HEK293 (cell line): ENCODE data around the gene CLECL1.
A peak's percentile ranks its signal among the peaks of the same experiment; 100 is the strongest.

ENCODE experiments used
- CTCF ChIA-PET: fragments of 350-600 bp; formaldehyde crosslinking; extraction: SDS; loops from one replicate; lab custom pipeline; 2021; ENCODE audit warnings: antibody characterized with exemption; lab: Yijun Ruan, JAX
- POLR2A ChIA-PET: fragments of 300-600 bp; formaldehyde crosslinking; extraction: SDS; loops from one replicate; lab custom pipeline; 2020; ENCODE audit warnings: antibody characterized with exemption, inconsistent platforms; lab: Yijun Ruan, JAX
- H3K27ac ChIP-seq: fragments of 200-500 bp; sonication (Bioruptor generic); 2 replicates; pipeline ENCODE4 v1.5.1; 2014; ENCODE audit warnings: low read depth, low read length, control low read depth, inconsistent platforms; ENCODE audit errors: extremely low read depth
- H3K36me3 ChIP-seq, 2 experiments: fragments of 200-500 bp in 1 of 2; sonication (Bioruptor generic) in 1 of 2; 1 replicate in 1 of 2; 2 replicates in 1 of 2; pipeline ENCODE4 v1.5.1; 2014 to 2017; ENCODE audit warnings: inconsistent platforms in 2 of 2, low read length in 2 of 2; ENCODE audit not compliant: control insufficient read depth in 2 of 2, insufficient read depth in 1 of 2
- H3K4me1 ChIP-seq: fragments of 200-500 bp; sonication (Bioruptor generic); 2 replicates; pipeline ENCODE4 v1.5.1; 2014; ENCODE audit warnings: mild to moderate bottlenecking, low read length, inconsistent platforms; ENCODE audit not compliant: control insufficient read depth, insufficient read depth
- H3K4me3 ChIP-seq: 2 replicates; pipeline ENCODE4 v1.5.1; 2011; ENCODE audit warnings: low read depth, mild to moderate bottlenecking, control low read depth, low read length, moderate library complexity
- H3K9me3 ChIP-seq: fragments of 200-500 bp; sonication (Bioruptor generic); 2 replicates; pipeline ENCODE4 v1.5.1; 2014; ENCODE audit warnings: low read depth, low read length, inconsistent platforms; ENCODE audit not compliant: control insufficient read depth, insufficient read depth
- BCL11A ChIP-seq: fragments of 450-650 bp; formaldehyde crosslinking; IDR thresholded peaks from 2 replicates; pipeline ENCODE4 v1.5.1; 2016; ENCODE audit warnings: low read depth, missing biosample characterization, missing genetic modification characterization
- YY2 ChIP-seq: fragments of 450-650 bp; formaldehyde crosslinking; IDR thresholded peaks from 2 replicates; pipeline ENCODE4 v1.5.1; 2016; ENCODE audit warnings: missing biosample characterization, missing genetic modification characterization
- ZNF184 ChIP-seq: fragments of 450-650 bp; IDR thresholded peaks from 2 replicates; pipeline ENCODE4 v1.5.1; 2018; ENCODE audit warnings: missing biosample characterization, mild to moderate bottlenecking, missing genetic modification characterization
- ZNF292 ChIP-seq: fragments of 450-650 bp; formaldehyde crosslinking; IDR thresholded peaks from 2 replicates; pipeline ENCODE4 v1.5.1; 2016; ENCODE audit warnings: low read depth, missing biosample characterization, missing genetic modification characterization, borderline replicate concordance
- ZNF416 ChIP-seq: fragments of 450-650 bp; formaldehyde crosslinking; IDR thresholded peaks from 2 replicates; pipeline ENCODE4 v1.5.1; 2016; ENCODE audit warnings: missing biosample characterization, missing genetic modification characterization
- ZNF621 ChIP-seq: fragments of 450-650 bp; formaldehyde crosslinking; IDR thresholded peaks from 2 replicates; pipeline ENCODE4 v1.5.1; 2017; ENCODE audit warnings: missing biosample characterization, missing genetic modification characterization
- ZNF654 ChIP-seq: fragments of 450-650 bp; formaldehyde crosslinking; IDR thresholded peaks from 2 replicates; pipeline ENCODE4 v1.5.1; 2016; ENCODE audit warnings: low read depth, missing biosample characterization, missing genetic modification characterization
- ZNF785 ChIP-seq: fragments of 450-650 bp; formaldehyde crosslinking; IDR thresholded peaks from 2 replicates; pipeline ENCODE4 v1.5.1; 2016; ENCODE audit warnings: missing biosample characterization, missing genetic modification characterization
- ZNF830 ChIP-seq: fragments of 450-650 bp; IDR thresholded peaks from 2 replicates; pipeline ENCODE4 v1.5.0; 2018; ENCODE audit warnings: missing biosample characterization, missing genetic modification characterization, low read depth, mild to moderate bottlenecking, moderate library complexity
- ZNF837 ChIP-seq: fragments of 450-650 bp; formaldehyde crosslinking; IDR thresholded peaks from 2 replicates; pipeline ENCODE4 v1.5.1; 2016; ENCODE audit warnings: missing biosample characterization, missing genetic modification characterization
- TF ChIP-seq, protein P1 (sequence below): fragments of 450-650 bp; formaldehyde crosslinking; IDR thresholded peaks from 2 replicates; pipeline ENCODE4 v1.5.1; 2016; ENCODE audit warnings: missing biosample characterization, missing genetic modification characterization
- TF ChIP-seq, protein P2 (sequence below): fragments of 450-650 bp; formaldehyde crosslinking; IDR thresholded peaks from 2 replicates; pipeline ENCODE4 v1.5.1; 2016; ENCODE audit warnings: missing biosample characterization, missing genetic modification characterization
- TF ChIP-seq, protein P3 (sequence below): fragments of 450-650 bp; formaldehyde crosslinking; IDR thresholded peaks from 2 replicates; pipeline ENCODE4 v1.5.1; 2016; ENCODE audit warnings: missing biosample characterization, missing genetic modification characterization
- TF ChIP-seq, protein P4 (sequence below): fragments of 450-650 bp; formaldehyde crosslinking; IDR thresholded peaks from 2 replicates; pipeline ENCODE4; 2016; ENCODE audit warnings: missing biosample characterization, missing genetic modification characterization
- TF ChIP-seq, protein P5 (sequence below): fragments of 450-650 bp; formaldehyde crosslinking; conservative IDR thresholded peaks from 2 replicates; pipeline ENCODE4 v1.5.1; 2016; ENCODE audit warnings: low read depth, missing biosample characterization, missing genetic modification characterization
- TF ChIP-seq, protein P6 (sequence below): fragments of 450-650 bp; formaldehyde crosslinking; IDR thresholded peaks from 2 replicates; pipeline ENCODE4 v1.5.1; 2016; ENCODE audit warnings: missing biosample characterization, missing genetic modification characterization

CLECL1 gene

DNA sequence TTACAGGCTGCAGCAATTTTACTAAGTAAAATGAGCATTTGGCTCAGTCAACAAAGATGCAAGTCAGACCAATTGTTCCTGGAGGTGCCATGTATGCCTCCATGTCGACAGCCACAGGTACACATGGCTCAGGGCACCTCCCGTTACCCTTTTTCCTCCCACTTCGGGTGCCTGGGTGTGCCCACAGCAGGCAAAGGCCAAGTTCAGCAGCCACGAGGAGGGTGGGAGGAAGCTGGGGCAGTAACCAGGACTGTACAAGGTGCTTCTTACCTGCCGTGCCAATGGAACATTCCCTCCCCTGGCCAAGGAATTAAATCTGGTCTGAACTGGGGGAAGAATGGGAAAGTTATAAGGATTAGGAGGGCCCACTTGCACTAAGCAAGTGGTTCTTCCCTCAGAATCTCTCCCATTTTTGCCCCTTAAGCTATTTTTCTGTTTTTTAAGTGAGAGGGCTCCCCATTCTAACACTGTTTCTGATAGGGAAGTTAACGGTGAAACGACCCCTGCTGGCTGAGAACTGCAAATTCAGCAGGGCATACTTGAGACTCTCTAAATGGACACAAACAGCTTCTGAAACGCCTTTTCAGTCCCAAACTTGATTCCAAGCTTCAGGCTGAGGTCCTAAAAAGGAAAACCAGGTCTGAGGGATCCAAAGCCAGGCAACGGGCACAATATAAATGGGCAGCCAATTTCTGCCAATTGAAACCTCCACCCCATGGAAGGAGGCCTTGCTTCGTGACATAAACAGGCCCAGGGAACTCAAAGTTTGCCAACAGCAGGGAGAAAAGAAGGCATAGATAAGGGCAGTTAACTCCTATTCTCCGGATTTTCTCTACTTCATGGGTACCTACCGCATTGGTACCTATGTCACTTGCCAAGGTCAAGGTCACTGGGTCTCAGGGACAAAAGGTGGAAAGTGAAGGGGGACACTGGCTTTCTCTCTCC, 24.8 kb downstream of the CLECL1 start (continued):
- TF ChIP-seq, protein P1, sequence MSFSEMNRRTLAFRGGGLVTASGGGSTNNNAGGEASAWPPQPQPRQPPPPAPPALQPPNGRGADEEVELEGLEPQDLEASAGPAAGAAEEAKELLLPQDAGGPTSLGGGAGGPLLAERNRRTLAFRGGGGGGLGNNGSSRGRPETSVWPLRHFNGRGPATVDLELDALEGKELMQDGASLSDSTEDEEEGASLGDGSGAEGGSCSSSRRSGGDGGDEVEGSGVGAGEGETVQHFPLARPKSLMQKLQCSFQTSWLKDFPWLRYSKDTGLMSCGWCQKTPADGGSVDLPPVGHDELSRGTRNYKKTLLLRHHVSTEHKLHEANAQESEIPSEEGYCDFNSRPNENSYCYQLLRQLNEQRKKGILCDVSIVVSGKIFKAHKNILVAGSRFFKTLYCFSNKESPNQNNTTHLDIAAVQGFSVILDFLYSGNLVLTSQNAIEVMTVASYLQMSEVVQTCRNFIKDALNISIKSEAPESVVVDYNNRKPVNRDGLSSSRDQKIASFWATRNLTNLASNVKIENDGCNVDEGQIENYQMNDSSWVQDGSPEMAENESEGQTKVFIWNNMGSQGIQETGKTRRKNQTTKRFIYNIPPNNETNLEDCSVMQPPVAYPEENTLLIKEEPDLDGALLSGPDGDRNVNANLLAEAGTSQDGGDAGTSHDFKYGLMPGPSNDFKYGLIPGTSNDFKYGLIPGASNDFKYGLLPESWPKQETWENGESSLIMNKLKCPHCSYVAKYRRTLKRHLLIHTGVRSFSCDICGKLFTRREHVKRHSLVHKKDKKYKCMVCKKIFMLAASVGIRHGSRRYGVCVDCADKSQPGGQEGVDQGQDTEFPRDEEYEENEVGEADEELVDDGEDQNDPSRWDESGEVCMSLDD (tag by site-specific recombination): no peak
- no peak for TF ChIP-seq ZNF292 (tag by site-specific recombination)
- TF ChIP-seq, protein P2, sequence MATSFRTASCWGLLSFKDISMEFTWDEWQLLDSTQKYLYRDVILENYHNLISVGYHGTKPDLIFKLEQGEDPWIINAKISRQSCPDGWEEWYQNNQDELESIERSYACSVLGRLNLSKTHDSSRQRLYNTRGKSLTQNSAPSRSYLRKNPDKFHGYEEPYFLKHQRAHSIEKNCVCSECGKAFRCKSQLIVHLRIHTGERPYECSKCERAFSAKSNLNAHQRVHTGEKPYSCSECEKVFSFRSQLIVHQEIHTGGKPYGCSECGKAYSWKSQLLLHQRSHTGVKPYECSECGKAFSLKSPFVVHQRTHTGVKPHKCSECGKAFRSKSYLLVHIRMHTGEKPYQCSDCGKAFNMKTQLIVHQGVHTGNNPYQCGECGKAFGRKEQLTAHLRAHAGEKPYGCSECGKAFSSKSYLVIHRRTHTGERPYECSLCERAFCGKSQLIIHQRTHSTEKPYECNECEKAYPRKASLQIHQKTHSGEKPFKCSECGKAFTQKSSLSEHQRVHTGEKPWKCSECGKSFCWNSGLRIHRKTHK (tag by site-specific recombination): no peak
- TF ChIP-seq, protein P3, sequence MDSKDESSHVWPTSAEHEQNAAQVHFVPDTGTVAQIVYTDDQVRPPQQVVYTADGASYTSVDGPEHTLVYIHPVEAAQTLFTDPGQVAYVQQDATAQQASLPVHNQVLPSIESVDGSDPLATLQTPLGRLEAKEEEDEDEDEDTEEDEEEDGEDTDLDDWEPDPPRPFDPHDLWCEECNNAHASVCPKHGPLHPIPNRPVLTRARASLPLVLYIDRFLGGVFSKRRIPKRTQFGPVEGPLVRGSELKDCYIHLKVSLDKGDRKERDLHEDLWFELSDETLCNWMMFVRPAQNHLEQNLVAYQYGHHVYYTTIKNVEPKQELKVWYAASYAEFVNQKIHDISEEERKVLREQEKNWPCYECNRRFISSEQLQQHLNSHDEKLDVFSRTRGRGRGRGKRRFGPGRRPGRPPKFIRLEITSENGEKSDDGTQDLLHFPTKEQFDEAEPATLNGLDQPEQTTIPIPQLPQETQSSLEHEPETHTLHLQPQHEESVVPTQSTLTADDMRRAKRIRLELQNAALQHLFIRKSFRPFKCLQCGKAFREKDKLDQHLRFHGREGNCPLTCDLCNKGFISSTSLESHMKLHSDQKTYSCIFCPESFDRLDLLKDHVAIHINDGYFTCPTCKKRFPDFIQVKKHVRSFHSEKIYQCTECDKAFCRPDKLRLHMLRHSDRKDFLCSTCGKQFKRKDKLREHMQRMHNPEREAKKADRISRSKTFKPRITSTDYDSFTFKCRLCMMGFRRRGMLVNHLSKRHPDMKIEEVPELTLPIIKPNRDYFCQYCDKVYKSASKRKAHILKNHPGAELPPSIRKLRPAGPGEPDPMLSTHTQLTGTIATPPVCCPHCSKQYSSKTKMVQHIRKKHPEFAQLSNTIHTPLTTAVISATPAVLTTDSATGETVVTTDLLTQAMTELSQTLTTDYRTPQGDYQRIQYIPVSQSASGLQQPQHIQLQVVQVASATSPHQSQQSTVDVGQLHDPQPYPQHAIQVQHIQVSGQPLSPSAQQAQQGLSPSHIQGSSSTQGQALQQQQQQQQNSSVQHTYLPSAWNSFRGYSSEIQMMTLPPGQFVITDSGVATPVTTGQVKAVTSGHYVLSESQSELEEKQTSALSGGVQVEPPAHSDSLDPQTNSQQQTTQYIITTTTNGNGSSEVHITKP (tag by site-specific recombination): 0 out of 2 replicates have a peak, but pooled peaks have one; percentile 17
- peak; percentile 52 for TF ChIP-seq ZNF654 (tag by site-specific recombination)
- TF ChIP-seq ZNF184 (tag by site-specific recombination): no peak

DNA sequence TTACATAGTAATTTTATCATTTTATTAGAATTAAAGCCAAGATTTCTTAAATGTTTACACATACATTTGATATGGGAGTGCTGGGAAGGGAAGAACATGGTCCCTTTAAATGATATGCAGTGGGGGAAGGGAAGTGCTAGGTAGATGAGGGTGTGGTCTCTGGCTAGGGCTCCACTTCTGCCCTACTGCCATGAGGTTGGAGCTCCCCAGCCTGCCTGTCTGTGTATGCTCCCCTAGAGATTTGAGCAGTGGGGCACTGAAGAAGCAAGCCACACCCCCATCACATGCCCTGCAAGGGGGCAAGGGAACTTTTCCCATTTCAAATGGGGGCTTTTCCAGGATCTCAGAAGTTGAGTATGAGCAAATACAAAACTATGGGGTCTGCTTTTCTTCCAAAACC, 25.5 kb downstream of the CLECL1 start:
- H3K36me3 ChIP-seq: no peaks in the 10 kb centered on the region
- ChIA-PET POLR2A (no interaction called here), CTCF (interaction anchor here (1.1 to 7.2 kb wide), 6 partner anchors 10 to 377 kb away, joined by 3 to 87 read pairs (median 7); no protein-coding TSS in a partner anchor)
- H3K4me3 ChIP-seq: no peak overlapping the region
- no peak overlapping the region for H3K27ac ChIP-seq
- no peaks in the 10 kb centered on the region for H3K9me3 ChIP-seq
- H3K4me1 ChIP-seq: no peaks in the 10 kb centered on the region
- TF ChIP-seq ZNF621 (tag by site-specific recombination) (no peak), ZNF785 (tag by site-specific recombination) (no peak), ZNF830 (tag by site-specific recombination) (no peak), YY2 (no peak), ZNF837 (tag by site-specific recombination) (no peak), BCL11A (tag by site-specific recombination) (no peak), ZNF416 (no peak)
- TF ChIP-seq, protein P4, sequence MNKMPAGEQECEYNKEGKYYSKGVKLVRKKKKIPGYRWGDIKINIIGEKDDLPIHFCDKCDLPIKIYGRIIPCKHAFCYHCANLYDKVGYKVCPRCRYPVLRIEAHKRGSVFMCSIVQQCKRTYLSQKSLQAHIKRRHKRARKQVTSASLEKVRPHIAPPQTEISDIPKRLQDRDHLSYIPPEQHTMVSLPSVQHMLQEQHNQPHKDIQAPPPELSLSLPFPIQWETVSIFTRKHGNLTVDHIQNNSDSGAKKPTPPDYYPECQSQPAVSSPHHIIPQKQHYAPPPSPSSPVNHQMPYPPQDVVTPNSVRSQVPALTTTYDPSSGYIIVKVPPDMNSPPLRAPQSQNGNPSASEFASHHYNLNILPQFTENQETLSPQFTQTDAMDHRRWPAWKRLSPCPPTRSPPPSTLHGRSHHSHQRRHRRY: no peak
- TF ChIP-seq, protein P2 (tag by site-specific recombination): no peak
- TF ChIP-seq, protein P5, sequence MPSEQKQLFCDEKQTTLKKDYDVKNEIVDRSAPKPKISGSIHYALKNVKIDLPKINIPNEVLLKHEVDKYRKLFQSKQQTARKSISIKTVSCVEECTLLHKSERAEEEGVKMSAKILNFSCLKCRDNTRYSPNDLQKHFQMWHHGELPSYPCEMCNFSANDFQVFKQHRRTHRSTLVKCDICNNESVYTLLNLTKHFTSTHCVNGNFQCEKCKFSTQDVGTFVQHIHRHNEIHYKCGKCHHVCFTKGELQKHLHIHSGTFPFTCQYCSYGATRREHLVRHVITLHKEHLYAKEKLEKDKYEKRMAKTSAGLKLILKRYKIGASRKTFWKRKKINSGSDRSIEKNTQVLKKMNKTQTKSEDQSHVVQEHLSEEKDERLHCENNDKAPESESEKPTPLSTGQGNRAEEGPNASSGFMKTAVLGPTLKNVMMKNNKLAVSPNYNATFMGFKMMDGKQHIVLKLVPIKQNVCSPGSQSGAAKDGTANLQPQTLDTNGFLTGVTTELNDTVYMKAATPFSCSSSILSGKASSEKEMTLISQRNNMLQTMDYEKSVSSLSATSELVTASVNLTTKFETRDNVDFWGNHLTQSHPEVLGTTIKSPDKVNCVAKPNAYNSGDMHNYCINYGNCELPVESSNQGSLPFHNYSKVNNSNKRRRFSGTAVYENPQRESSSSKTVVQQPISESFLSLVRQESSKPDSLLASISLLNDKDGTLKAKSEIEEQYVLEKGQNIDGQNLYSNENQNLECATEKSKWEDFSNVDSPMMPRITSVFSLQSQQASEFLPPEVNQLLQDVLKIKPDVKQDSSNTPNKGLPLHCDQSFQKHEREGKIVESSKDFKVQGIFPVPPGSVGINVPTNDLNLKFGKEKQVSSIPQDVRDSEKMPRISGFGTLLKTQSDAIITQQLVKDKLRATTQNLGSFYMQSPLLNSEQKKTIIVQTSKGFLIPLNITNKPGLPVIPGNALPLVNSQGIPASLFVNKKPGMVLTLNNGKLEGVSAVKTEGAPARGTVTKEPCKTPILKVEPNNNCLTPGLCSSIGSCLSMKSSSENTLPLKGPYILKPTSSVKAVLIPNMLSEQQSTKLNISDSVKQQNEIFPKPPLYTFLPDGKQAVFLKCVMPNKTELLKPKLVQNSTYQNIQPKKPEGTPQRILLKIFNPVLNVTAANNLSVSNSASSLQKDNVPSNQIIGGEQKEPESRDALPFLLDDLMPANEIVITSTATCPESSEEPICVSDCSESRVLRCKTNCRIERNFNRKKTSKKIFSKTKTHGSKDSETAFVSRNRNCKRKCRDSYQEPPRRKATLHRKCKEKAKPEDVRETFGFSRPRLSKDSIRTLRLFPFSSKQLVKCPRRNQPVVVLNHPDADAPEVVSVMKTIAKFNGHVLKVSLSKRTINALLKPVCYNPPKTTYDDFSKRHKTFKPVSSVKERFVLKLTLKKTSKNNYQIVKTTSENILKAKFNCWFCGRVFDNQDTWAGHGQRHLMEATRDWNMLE: no peak
- TF ChIP-seq, protein P6, sequence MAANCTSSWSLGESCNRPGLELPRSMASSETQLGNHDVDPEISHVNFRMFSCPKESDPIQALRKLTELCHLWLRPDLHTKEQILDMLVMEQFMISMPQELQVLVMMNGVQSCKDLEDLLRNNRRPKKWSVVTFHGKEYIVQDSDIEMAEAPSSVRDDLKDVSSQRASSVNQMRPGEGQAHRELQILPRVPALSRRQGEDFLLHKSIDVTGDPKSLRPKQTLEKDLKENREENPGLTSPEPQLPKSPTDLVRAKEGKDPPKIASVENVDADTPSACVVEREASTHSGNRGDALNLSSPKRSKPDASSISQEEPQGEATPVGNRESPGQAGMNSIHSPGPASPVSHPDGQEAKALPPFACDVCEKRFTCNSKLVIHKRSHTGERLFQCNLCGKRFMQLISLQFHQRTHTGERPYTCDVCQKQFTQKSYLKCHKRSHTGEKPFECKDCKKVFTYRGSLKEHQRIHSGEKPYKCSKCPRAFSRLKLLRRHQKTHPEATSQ: no peak
